ENCODE results near the gene COL18A1.
A peak's percentile ranks its signal among the peaks of the same experiment; 100 is the strongest.

The COL18A1 gene

GRCh38 chr21:45487161-45487806 is 82.3 kb downstream of the COL18A1 start:
- peaks cover 0 to 38% (median 0%) of the 10 kb centered on the region in 3 experiments for H3K27me3 ChIP-seq (ENCODE audit: control insufficient read depth in 3 of 3, insufficient read depth in 3 of 3, low read depth in 1 of 3, low read length in 3 of 3)
- no peak overlapping the region for H2BK120ac ChIP-seq (ENCODE audit: low read depth, low read length)
- no peak for DNase-seq (ENCODE audit: low spot score)
- H3K9ac ChIP-seq (ENCODE audit: low read depth, low read length, poor library complexity): no peak overlapping the region
- peak overlapping the region; percentile 43 for H4K8ac ChIP-seq (ENCODE audit: low read depth, low read length)
- H2BK5ac ChIP-seq (ENCODE audit: low read length): no peak overlapping the region
- no peak overlapping the region for H2BK15ac ChIP-seq (ENCODE audit: low read length)
- no peak overlapping the region for H4K91ac ChIP-seq (ENCODE audit: low read depth, low read length, poor library complexity)
- H3K18ac ChIP-seq (ENCODE audit: low read length): peak overlapping the region; percentile 87
- H2AFZ ChIP-seq (ENCODE audit: low read length): no peak overlapping the region
- peaks cover 9 to 16% of the 10 kb centered on the region in 2 donors for H3K4me1 ChIP-seq (ENCODE audit: control insufficient read depth in 2 of 2, insufficient read depth in 1 of 2, low read depth in 1 of 2, low read length in 2 of 2)
- no peaks in the 10 kb centered on the region for H3K79me1 ChIP-seq (ENCODE audit: low read depth, low read length)
- WGBS, 2 donors (ENCODE audit: extremely low coverage in 2 of 2, insufficient read length in 2 of 2, insufficient replicate concordance in 1 of 2): no CpG with 5 or more reads among the region's 33 CpGs
- H3K9me3 ChIP-seq (replicated peaks in 1 of 2; ENCODE audit: control insufficient read depth in 2 of 2, insufficient read depth in 1 of 2, low read depth in 1 of 2, low read length in 2 of 2): peaks cover 0 to 6% of the 10 kb centered on the region in 2 donors
- H2BK12ac ChIP-seq (ENCODE audit: low read length): no peak overlapping the region
- H3K23ac ChIP-seq (ENCODE audit: low read depth, low read length, poor library complexity): peak overlapping the region; percentile 25
- no peak overlapping the region for H3K4ac ChIP-seq (ENCODE audit: low read length)
- H3K4me2 ChIP-seq (ENCODE audit: insufficient read depth, low read length, poor library complexity, severe bottlenecking): no peak overlapping the region
- peak overlapping the region; percentile 54 for H2AK5ac ChIP-seq (ENCODE audit: low read depth, low read length)
- H3K14ac ChIP-seq (ENCODE audit: low read length): no peak overlapping the region
- peaks cover 0 to 11% of the 10 kb centered on the region in 2 donors for H3K36me3 ChIP-seq (replicated peaks in 1 of 2; ENCODE audit: control insufficient read depth in 2 of 2, insufficient read depth in 2 of 2, low read length in 2 of 2)
- H3K27ac ChIP-seq (replicated peaks; ENCODE audit: low read length): no peak overlapping the region
- H3K4me3 ChIP-seq (ENCODE audit: low read length in 2 of 2): no peak overlapping the region

DNA sequence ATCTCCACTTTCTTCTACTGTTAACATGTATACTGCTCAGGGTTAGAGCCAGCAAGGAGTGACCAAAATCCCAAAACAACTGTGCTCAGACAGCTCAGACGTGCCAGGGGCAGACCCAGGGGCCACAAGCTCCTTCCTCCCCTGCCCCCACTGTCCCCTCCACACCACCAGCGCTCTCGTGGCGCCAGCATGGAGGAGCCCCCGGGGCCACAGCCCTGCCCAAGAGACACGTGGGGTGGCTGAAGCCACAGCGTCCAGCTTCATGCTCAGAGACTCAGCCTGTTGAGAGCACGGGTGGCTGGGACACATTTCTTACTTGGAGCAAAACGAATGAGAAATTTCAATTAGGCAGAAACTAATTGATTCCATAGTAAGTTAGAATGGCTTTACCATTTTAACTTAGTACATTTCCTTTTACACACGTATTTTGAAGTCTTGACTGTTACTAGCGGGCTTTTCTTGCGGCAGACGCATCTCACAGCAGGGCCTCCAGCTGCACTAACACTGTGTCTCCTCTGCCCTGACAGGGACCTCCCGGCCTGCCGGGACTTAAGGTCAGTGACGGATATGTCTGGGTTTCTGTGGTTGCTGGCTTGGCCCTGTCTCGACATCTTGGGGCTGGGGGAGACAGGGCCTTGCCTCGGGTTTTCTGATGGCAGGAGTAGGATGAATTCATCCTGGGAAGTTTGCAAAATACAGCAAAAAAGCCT is 83.1 kb downstream of the COL18A1 start:
- no peak overlapping the region for H2BK5ac ChIP-seq (ENCODE audit: low read length)
- no peak overlapping the region for H3K27ac ChIP-seq (replicated peaks; ENCODE audit: low read length)
- H3K4me2 ChIP-seq (ENCODE audit: insufficient read depth, low read length, poor library complexity, severe bottlenecking): no peak overlapping the region
- H2BK15ac ChIP-seq (ENCODE audit: low read length): peak overlapping the region; percentile 75
- peak overlapping the region; percentile 25 for H3K9ac ChIP-seq (ENCODE audit: low read depth, low read length, poor library complexity)
- peak overlapping the region; percentile 83 for H3K18ac ChIP-seq (ENCODE audit: low read length)
- H4K8ac ChIP-seq (ENCODE audit: low read depth, low read length): no peak overlapping the region
- DNase-seq (ENCODE audit: low spot score): no peak
- H3K79me1 ChIP-seq (ENCODE audit: low read depth, low read length): no peaks in the 10 kb centered on the region
- H2BK12ac ChIP-seq (ENCODE audit: low read length): no peak overlapping the region
- no peak overlapping the region for H3K4me3 ChIP-seq (ENCODE audit: low read length in 2 of 2)
- peaks cover 0 to 33% (median 0%) of the 10 kb centered on the region in 3 experiments for H3K27me3 ChIP-seq (ENCODE audit: control insufficient read depth in 3 of 3, insufficient read depth in 3 of 3, low read depth in 1 of 3, low read length in 3 of 3)
- H3K4me1 ChIP-seq (ENCODE audit: control insufficient read depth in 2 of 2, insufficient read depth in 1 of 2, low read depth in 1 of 2, low read length in 2 of 2): peaks cover 9 to 16% of the 10 kb centered on the region in 2 donors
- peaks cover 0 to 11% of the 10 kb centered on the region in 2 donors for H3K36me3 ChIP-seq (replicated peaks in 1 of 2; ENCODE audit: control insufficient read depth in 2 of 2, insufficient read depth in 2 of 2, low read length in 2 of 2)
- no peak overlapping the region for H4K91ac ChIP-seq (ENCODE audit: low read depth, low read length, poor library complexity)
- H3K23ac ChIP-seq (ENCODE audit: low read depth, low read length, poor library complexity): peak overlapping the region; percentile 45
- H3K9me3 ChIP-seq (replicated peaks in 1 of 2; ENCODE audit: control insufficient read depth in 2 of 2, insufficient read depth in 1 of 2, low read depth in 1 of 2, low read length in 2 of 2): peaks cover 0 to 6% of the 10 kb centered on the region in 2 donors
- H3K14ac ChIP-seq (ENCODE audit: low read length): no peak overlapping the region
- no peak overlapping the region for H2AFZ ChIP-seq (ENCODE audit: low read length)
- no CpG with 5 or more reads among the region's 18 CpGs for WGBS, 2 donors (ENCODE audit: extremely low coverage in 2 of 2, insufficient read length in 2 of 2, insufficient replicate concordance in 1 of 2)
- no peak overlapping the region for H3K4ac ChIP-seq (ENCODE audit: low read length)
- no peak overlapping the region for H2BK120ac ChIP-seq (ENCODE audit: low read depth, low read length)
- no peak overlapping the region for H2AK5ac ChIP-seq (ENCODE audit: low read depth, low read length)

GRCh38 chr21:45488931-45489721 is 84.2 kb downstream of the COL18A1 start:
- no CpG with 5 or more reads among the region's 36 CpGs for WGBS, 2 donors (ENCODE audit: extremely low coverage in 2 of 2, insufficient read length in 2 of 2, insufficient replicate concordance in 1 of 2)
- Histone ChIP-seq H3K9me3 (replicated peaks in 1 of 2; ENCODE audit: control insufficient read depth in 2 of 2, insufficient read depth in 1 of 2, low read depth in 1 of 2, low read length in 2 of 2) (peaks cover 0 to 4% of the 10 kb centered on the region in 2 donors), H3K36me3 (replicated peaks in 1 of 2; ENCODE audit: control insufficient read depth in 2 of 2, insufficient read depth in 2 of 2, low read length in 2 of 2) (peaks cover 0 to 5% of the 10 kb centered on the region in 2 donors), H2BK5ac (ENCODE audit: low read length) (no peak overlapping the region), H3K4ac (ENCODE audit: low read length) (no peak overlapping the region), H3K23ac (ENCODE audit: low read depth, low read length, poor library complexity) (peak overlapping the region; percentile 43), H4K91ac (ENCODE audit: low read depth, low read length, poor library complexity) (no peak overlapping the region), H3K14ac (ENCODE audit: low read length) (peak overlapping the region; percentile 96), H3K27me3 (ENCODE audit: control insufficient read depth in 3 of 3, insufficient read depth in 3 of 3, low read depth in 1 of 3, low read length in 3 of 3) (peaks cover 0 to 33% (median 0%) of the 10 kb centered on the region in 3 experiments), H2AFZ (ENCODE audit: low read length) (peak overlapping the region; percentile 40), H3K79me1 (ENCODE audit: low read depth, low read length) (no peaks in the 10 kb centered on the region), H2AK5ac (ENCODE audit: low read depth, low read length) (peak overlapping the region; percentile 46), H2BK15ac (ENCODE audit: low read length) (peak overlapping the region; percentile 75), H3K4me1 (ENCODE audit: control insufficient read depth in 2 of 2, insufficient read depth in 1 of 2, low read depth in 1 of 2, low read length in 2 of 2) (peaks cover 9 to 16% of the 10 kb centered on the region in 2 donors), H4K8ac (ENCODE audit: low read depth, low read length) (no peak overlapping the region), H3K9ac (ENCODE audit: low read depth, low read length, poor library complexity) (peak overlapping the region; percentile 12), H3K4me3 (ENCODE audit: low read length in 2 of 2) (no peak overlapping the region), H3K27ac (replicated peaks; ENCODE audit: low read length) (no peak overlapping the region), H3K4me2 (ENCODE audit: insufficient read depth, low read length, poor library complexity, severe bottlenecking) (peak overlapping the region; percentile 18), H3K18ac (ENCODE audit: low read length) (peak overlapping the region; percentile 94), H2BK120ac (ENCODE audit: low read depth, low read length) (no peak overlapping the region), H2BK12ac (ENCODE audit: low read length) (peak overlapping the region; percentile 33)
- DNase-seq (ENCODE audit: low spot score): no peak

DNA sequence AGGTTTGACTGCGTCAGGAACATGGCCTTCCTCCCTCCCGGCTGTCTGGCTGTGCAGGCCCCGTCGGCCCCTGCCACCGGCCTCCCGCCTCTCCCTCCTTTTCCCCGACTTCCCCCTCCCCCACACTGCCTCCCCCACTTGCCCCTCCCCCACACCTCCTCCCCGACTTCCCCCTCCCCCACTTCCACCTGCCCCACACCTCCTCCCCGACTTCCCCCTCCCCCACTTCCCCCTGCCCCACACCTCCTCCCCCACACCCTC is 84.7 kb downstream of the COL18A1 start:
- H3K4me2 ChIP-seq (ENCODE audit: insufficient read depth, low read length, poor library complexity, severe bottlenecking): peak overlapping the region; percentile 18
- H3K14ac ChIP-seq (ENCODE audit: low read length): no peak overlapping the region
- no peak overlapping the region for H3K4me3 ChIP-seq (ENCODE audit: low read length in 2 of 2)
- H3K36me3 ChIP-seq (replicated peaks in 1 of 2; ENCODE audit: control insufficient read depth in 2 of 2, insufficient read depth in 2 of 2, low read length in 2 of 2): no peaks in the 10 kb centered on the region
- WGBS, 2 donors (ENCODE audit: extremely low coverage in 2 of 2, insufficient read length in 2 of 2, insufficient replicate concordance in 1 of 2): no CpG with 5 or more reads among the region's 9 CpGs
- H3K4me1 ChIP-seq (ENCODE audit: control insufficient read depth in 2 of 2, insufficient read depth in 1 of 2, low read depth in 1 of 2, low read length in 2 of 2): peaks cover 9 to 16% of the 10 kb centered on the region in 2 donors
- H2AK5ac ChIP-seq (ENCODE audit: low read depth, low read length): peak overlapping the region; percentile 46
- no peak overlapping the region for H2BK15ac ChIP-seq (ENCODE audit: low read length)
- no peaks in the 10 kb centered on the region for H3K9me3 ChIP-seq (replicated peaks in 1 of 2; ENCODE audit: control insufficient read depth in 2 of 2, insufficient read depth in 1 of 2, low read depth in 1 of 2, low read length in 2 of 2)
- no peak overlapping the region for H2BK5ac ChIP-seq (ENCODE audit: low read length)
- H2BK12ac ChIP-seq (ENCODE audit: low read length): no peak overlapping the region
- no peak overlapping the region for H4K91ac ChIP-seq (ENCODE audit: low read depth, low read length, poor library complexity)
- no peak overlapping the region for H2BK120ac ChIP-seq (ENCODE audit: low read depth, low read length)
- no peak overlapping the region for H3K9ac ChIP-seq (ENCODE audit: low read depth, low read length, poor library complexity)
- H3K79me1 ChIP-seq (ENCODE audit: low read depth, low read length): no peaks in the 10 kb centered on the region
- H2AFZ ChIP-seq (ENCODE audit: low read length): no peak overlapping the region
- H4K8ac ChIP-seq (ENCODE audit: low read depth, low read length): no peak overlapping the region
- peaks cover 0 to 33% (median 0%) of the 10 kb centered on the region in 3 experiments for H3K27me3 ChIP-seq (ENCODE audit: control insufficient read depth in 3 of 3, insufficient read depth in 3 of 3, low read depth in 1 of 3, low read length in 3 of 3)
- no peak overlapping the region for H3K4ac ChIP-seq (ENCODE audit: low read length)
- no peak overlapping the region for H3K23ac ChIP-seq (ENCODE audit: low read depth, low read length, poor library complexity)
- DNase-seq (ENCODE audit: low spot score): no peak
- peak overlapping the region; percentile 94 for H3K18ac ChIP-seq (ENCODE audit: low read length)
- no peak overlapping the region for H3K27ac ChIP-seq (replicated peaks; ENCODE audit: low read length)
